Measurements from ENCODE around the gene EPB41L4B.

DNA sequence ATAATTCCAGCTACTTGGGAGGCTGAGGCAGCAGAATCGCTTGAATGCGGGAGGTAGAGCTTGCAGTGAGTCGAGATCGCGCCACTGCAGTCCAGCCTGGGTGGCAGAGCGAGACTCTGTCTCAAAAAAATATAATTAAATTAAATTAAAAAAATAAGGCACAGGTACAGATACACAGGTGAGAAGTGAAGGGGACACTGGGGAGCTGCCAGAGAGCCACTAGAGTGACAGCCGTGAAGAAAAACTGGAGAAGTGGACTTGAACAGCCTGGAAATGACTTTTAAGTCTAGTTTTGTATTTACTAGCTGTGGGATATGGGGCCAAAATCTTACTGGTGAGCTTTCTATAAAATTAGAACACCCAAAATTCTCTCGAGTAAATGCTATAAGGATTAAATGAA is 15.1 kb downstream of the EPB41L4B start:
- no peak for TF ChIP-seq CTCF (IDR thresholded peaks at IDR 0.05)
- no peak for TF ChIP-seq POLR2A (IDR thresholded peaks at IDR 0.05)
